Activated T-cell treated with anti-CD3 and anti-CD28 coated beads, Interleukin-2, amount 50 U/mL, for 72 hours (primary cell): ENCODE measurements around the gene VWF. TPM values are rescaled to one million over a fixed set of nuclear protein-coding genes. Genes with fewer than 3 reads are reported as not detected.

Source experiments
- ATAC-seq, 2 donors: fragments of 150-1000 bp; cut with Tn5 transposase; replicated peaks in 1 of 2; 2 replicates each; pipeline ENCODE4 v1.10.0; 2021; ENCODE audit warnings: moderate library complexity in 2 of 2, mild to moderate bottlenecking in 1 of 2
- DNase-seq, 2 donors: peaks; one replicate each; pipeline ENCODE4 v3.0.0; 2021 to 2022; ENCODE audit warnings: mixed read lengths in 1 of 2
- H3K27ac Mint-ChIP-seq: one replicate; pipeline ENCODE4 v1.8.0; 2022; ENCODE audit warnings: mild to moderate bottlenecking, moderate library complexity, mixed read lengths
- H3K27me3 Mint-ChIP-seq: one replicate; pipeline ENCODE4 v1.8.0; 2022; ENCODE audit warnings: low read depth, mixed read lengths
- H3K36me3 Mint-ChIP-seq, 2 donors: one replicate each; pipeline ENCODE4 v1.8.0; 2022; ENCODE audit warnings: mixed read lengths in 2 of 2, mild to moderate bottlenecking in 1 of 2; ENCODE audit not compliant: insufficient read depth in 2 of 2
- H3K4me1 Mint-ChIP-seq: one replicate; pipeline ENCODE4 v1.8.0; 2022; ENCODE audit warnings: low read depth, mixed read lengths
- H3K4me3 Mint-ChIP-seq, 2 donors: one replicate each; pipeline ENCODE4 v1.8.0; 2022; ENCODE audit warnings: mild to moderate bottlenecking in 2 of 2, mixed read lengths in 2 of 2, moderate library complexity in 2 of 2
- H3K9me3 Mint-ChIP-seq, 2 donors: one replicate each; pipeline ENCODE4 v1.8.0; 2022; ENCODE audit warnings: mixed read lengths in 2 of 2
- total RNA-seq, 2 donors: library from RNA; stranded (reverse); gene quantifications; one replicate each; pipeline ENCODE4 v1.2.3, GENCODE V29; 2022

The VWF gene
- total RNA-seq, 2 donors from 2014 or later = 0.02 TPM

GRCh38 chr12:6140651-6141447 is 16.4 kb upstream of the VWF start:
- DNase-seq (peak; percentile 51), ATAC-seq (peak; percentile 81 to 87)
- H3K36me3 Mint-ChIP-seq = peaks cover 0 to 2% of the 10 kb centered on the region in 2 donors
- H3K27me3 Mint-ChIP-seq = no peaks in the 10 kb centered on the region
- peaks cover 3% of the 10 kb centered on the region in 2 donors for H3K9me3 Mint-ChIP-seq
- peaks cover 46% of the 10 kb centered on the region for H3K4me1 Mint-ChIP-seq
- peak overlapping the region; percentile 96 for H3K27ac Mint-ChIP-seq
- H3K4me3 Mint-ChIP-seq = peak overlapping the region; percentile 69 to 76

- Mint-ChIP-seq H3K4me3 (no peak overlapping the region), H3K9me3 (peaks cover 3 to 6% of the 10 kb centered on the region in 2 donors), H3K36me3 (no peaks in the 10 kb centered on the region), H3K27me3 (no peaks in the 10 kb centered on the region), H3K27ac (no peak overlapping the region), H3K4me1 (peaks cover 14% of the 10 kb centered on the region)
- no peak for ATAC-seq
- DNase-seq = no peak
Observed at GRCh38 chr12:6135071-6135470, 10.6 kb upstream of the VWF start.

- Mint-ChIP-seq H3K4me3 (no peak overlapping the region), H3K27me3 (no peaks in the 10 kb centered on the region), H3K27ac (no peak overlapping the region), H3K4me1 (peaks cover 6% of the 10 kb centered on the region), H3K36me3 (no peaks in the 10 kb centered on the region), H3K9me3 (peaks cover 3% of the 10 kb centered on the region in 2 donors)
- ATAC-seq (no peak), DNase-seq (no peak)
Observed at GRCh38 chr12:6133642-6134041, 9.2 kb upstream of the VWF start.

- Mint-ChIP-seq H3K27me3 (no peaks in the 10 kb centered on the region), H3K27ac (no peak overlapping the region), H3K4me3 (no peak overlapping the region), H3K9me3 (peaks cover 3% of the 10 kb centered on the region in 2 donors), H3K36me3 (no peaks in the 10 kb centered on the region), H3K4me1 (no peaks in the 10 kb centered on the region)
- DNase-seq = no peak
- no peak for ATAC-seq
Observed at GRCh38 chr12:6132496-6132895, 8.0 kb upstream of the VWF start.

GRCh38 chr12:6125310-6125608 is 789 bp upstream of the VWF start:
- Mint-ChIP-seq H3K4me1 (no peaks in the 10 kb centered on the region), H3K4me3 (no peak overlapping the region), H3K27me3 (no peaks in the 10 kb centered on the region), H3K27ac (no peak overlapping the region), H3K9me3 (no peaks in the 10 kb centered on the region), H3K36me3 (no peaks in the 10 kb centered on the region)
- ATAC-seq (no peak), DNase-seq (no peak)

GRCh38 chr12:6123258-6123657 is 1.2 kb downstream of the VWF start:
- Mint-ChIP-seq H3K4me3 (no peak overlapping the region), H3K27ac (no peak overlapping the region), H3K27me3 (peaks cover 8% of the 10 kb centered on the region), H3K4me1 (no peaks in the 10 kb centered on the region), H3K9me3 (no peaks in the 10 kb centered on the region), H3K36me3 (no peaks in the 10 kb centered on the region)
- no peak for DNase-seq
- no peak for ATAC-seq

- Mint-ChIP-seq H3K4me1 (peaks cover under 1% of the 10 kb centered on the region), H3K4me3 (no peak overlapping the region), H3K9me3 (no peaks in the 10 kb centered on the region), H3K27ac (no peak overlapping the region), H3K36me3 (no peaks in the 10 kb centered on the region), H3K27me3 (peaks cover 8% of the 10 kb centered on the region)
- ATAC-seq = no peak
- DNase-seq = no peak
Observed at GRCh38 chr12:6122201-6122600, 2.3 kb downstream of the VWF start.

- no peaks in the 10 kb centered on the region for H3K36me3 Mint-ChIP-seq
- no peak overlapping the region for H3K4me3 Mint-ChIP-seq
- DNase-seq = no peak
- ATAC-seq = no peak
- no peaks in the 10 kb centered on the region for H3K9me3 Mint-ChIP-seq
- H3K4me1 Mint-ChIP-seq = peaks cover 13% of the 10 kb centered on the region
- H3K27ac Mint-ChIP-seq = no peak overlapping the region
- H3K27me3 Mint-ChIP-seq = peaks cover 8% of the 10 kb centered on the region
Observed at GRCh38 chr12:6120796-6121473, 3.5 kb downstream of the VWF start.

GRCh38 chr12:6118891-6119568 is 5.4 kb downstream of the VWF start:
- no peak overlapping the region for H3K4me3 Mint-ChIP-seq
- H3K27me3 Mint-ChIP-seq = peaks cover 8% of the 10 kb centered on the region
- no peak for ATAC-seq
- peaks cover 25% of the 10 kb centered on the region for H3K4me1 Mint-ChIP-seq
- no peaks in the 10 kb centered on the region for H3K36me3 Mint-ChIP-seq
- no peak for DNase-seq
- H3K27ac Mint-ChIP-seq = no peak overlapping the region
- no peaks in the 10 kb centered on the region for H3K9me3 Mint-ChIP-seq

- DNase-seq = no peak
Observed at GRCh38 chr12:6116471-6117021, 7.9 kb downstream of the VWF start.

GRCh38 chr12:6115389-6115788 is 9.1 kb downstream of the VWF start:
- peaks cover 25% of the 10 kb centered on the region for H3K4me1 Mint-ChIP-seq

More at GRCh38 chr12:6116471-6117021, 7.9 kb downstream of the VWF start:
- H3K4me3 Mint-ChIP-seq = no peak overlapping the region
- ATAC-seq = no peak
- H3K4me1 Mint-ChIP-seq = peaks cover 25% of the 10 kb centered on the region
- peaks cover 8% of the 10 kb centered on the region for H3K27me3 Mint-ChIP-seq
- no peaks in the 10 kb centered on the region for H3K9me3 Mint-ChIP-seq
- H3K27ac Mint-ChIP-seq = no peak overlapping the region
- H3K36me3 Mint-ChIP-seq = no peaks in the 10 kb centered on the region

GRCh38 chr12:6114476-6114870 is 10.0 kb downstream of the VWF start:
- Mint-ChIP-seq H3K27me3 (peaks cover 6% of the 10 kb centered on the region), H3K36me3 (no peaks in the 10 kb centered on the region), H3K27ac (no peak overlapping the region), H3K4me3 (no peak overlapping the region), H3K9me3 (no peaks in the 10 kb centered on the region), H3K4me1 (peaks cover 25% of the 10 kb centered on the region)
- ATAC-seq = no peak
- no peak for DNase-seq

More at GRCh38 chr12:6115389-6115788, 9.1 kb downstream of the VWF start:
- H3K27ac Mint-ChIP-seq = no peak overlapping the region
- DNase-seq (no peak), ATAC-seq (peak; percentile 88 to 91)
- H3K4me3 Mint-ChIP-seq = no peak overlapping the region
- no peaks in the 10 kb centered on the region for H3K9me3 Mint-ChIP-seq
- H3K36me3 Mint-ChIP-seq = no peaks in the 10 kb centered on the region
- H3K27me3 Mint-ChIP-seq = peaks cover 8% of the 10 kb centered on the region
